ENCODE measurements around the gene CYP1A2. TPM values are rescaled to one million over a fixed set of nuclear protein-coding genes. Genes with fewer than 3 reads are reported as not detected.

CYP1A2 gene
- total RNA-seq, 1 donor from 2014 or later = not detected

DNA sequence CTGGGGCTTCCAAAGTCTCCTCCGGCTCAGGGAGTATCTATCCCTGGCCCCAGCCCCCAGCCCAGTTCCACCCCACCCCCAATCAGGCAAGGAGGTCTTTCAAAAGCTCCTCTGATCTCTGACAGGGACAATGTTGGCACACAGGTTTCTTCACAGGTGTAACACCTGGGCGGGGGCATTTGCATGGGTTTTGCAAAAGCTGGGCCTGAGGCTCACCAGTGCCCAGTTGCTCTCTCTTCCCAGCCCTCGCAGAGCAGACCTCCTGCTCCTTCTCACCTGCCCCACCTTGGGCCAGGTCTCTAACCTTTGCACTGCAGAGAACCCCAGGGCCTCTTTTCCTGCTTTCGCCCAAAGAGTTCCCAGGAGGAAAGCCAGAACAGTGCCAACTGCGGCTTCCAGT, 24.7 kb downstream of the CYP1A2 start:
- H3K9me3 Mint-ChIP-seq = no peaks in the 10 kb centered on the region
- H3K27ac Mint-ChIP-seq = peak overlapping the region; percentile 67
- intact Hi-C loops (cut with micrococcal nuclease) = no loop called here
- peaks cover 73% of the 10 kb centered on the region for H3K4me1 Mint-ChIP-seq (ENCODE audit: low read depth)
- peaks cover 7% of the 10 kb centered on the region for H3K27me3 Mint-ChIP-seq (ENCODE audit: insufficient read depth)
- peaks cover 5% of the 10 kb centered on the region for H3K36me3 Mint-ChIP-seq (ENCODE audit: low read depth)
- no peak for DNase-seq (ENCODE audit: low spot score)
- H3K4me3 Mint-ChIP-seq = no peak overlapping the region

DNA sequence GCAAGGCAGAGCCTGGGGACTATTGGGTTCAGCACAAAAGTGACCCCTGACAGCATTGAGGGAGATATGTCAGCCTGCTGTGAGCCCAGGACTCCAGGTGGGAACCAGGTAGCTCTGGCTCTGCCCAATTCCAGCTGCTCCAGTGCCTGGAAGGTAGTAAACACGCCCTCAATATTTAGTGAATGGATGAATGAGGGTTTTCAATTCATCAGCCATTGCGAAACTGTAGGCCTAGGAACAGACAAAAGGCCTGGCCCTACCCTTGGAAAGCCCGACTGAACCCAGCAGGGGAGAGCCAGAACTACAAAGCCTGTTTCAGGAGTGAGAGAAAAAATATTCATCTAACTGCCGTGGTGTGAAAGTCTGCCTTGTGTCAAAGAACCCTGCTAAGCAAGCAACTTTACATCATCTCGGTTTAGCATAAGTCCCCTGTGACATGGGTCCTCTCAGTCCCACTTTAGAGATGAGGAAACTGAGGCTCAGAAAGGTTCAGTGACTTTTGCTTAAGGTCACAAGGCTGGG, 25.1 kb downstream of the CYP1A2 start:
- Mint-ChIP-seq H3K9me3 (no peaks in the 10 kb centered on the region), H3K27me3 (ENCODE audit: insufficient read depth) (peaks cover 4% of the 10 kb centered on the region), H3K36me3 (ENCODE audit: low read depth) (peaks cover 5% of the 10 kb centered on the region), H3K4me1 (ENCODE audit: low read depth) (peaks cover 75% of the 10 kb centered on the region), H3K27ac (peak overlapping the region; percentile 67), H3K4me3 (no peak overlapping the region)
- intact Hi-C loops (cut with micrococcal nuclease) = no loop called here
- no peak for DNase-seq (ENCODE audit: low spot score)

DNA sequence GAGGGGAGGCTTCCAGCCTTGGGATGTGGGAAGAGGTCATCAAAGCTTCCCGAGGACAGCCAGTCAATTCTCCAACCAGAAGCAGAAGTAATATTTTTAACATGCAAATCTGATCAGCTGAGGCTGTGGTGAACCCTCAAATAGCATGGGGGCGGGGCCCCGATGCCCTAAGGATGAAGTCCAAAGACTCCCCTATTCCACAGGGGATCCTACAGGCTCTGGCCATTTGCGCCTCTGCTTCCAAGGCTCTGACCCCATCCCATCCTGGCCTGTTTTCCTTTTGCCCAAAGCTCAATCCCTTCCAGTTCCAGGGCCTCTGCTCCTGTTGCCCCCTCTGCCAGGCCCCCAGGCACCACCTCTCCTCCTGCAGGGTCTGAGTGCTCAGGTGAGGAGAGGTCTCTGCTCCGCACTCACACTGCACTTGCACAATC, 26.5 kb downstream of the CYP1A2 start:
- intact Hi-C loops (cut with micrococcal nuclease) = no loop called here

DNA sequence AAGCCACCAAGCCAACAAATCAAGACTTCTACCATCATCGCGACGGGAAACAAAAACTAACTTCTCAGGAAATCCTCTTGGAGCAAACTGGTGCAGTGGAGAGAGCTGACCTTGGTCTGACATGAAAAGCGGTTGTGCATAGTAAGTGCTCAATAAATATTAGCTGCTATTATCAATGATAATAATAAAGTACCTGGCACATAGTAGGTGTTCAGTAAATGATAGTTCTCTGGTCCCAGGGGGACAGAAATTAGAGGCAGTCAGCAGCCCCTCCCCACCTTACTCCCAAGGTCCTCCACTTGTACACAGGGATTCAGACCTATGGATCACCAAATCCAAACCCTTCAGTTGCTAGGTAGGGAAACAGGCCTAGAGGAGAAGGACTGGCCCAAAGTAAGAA, 27.2 kb downstream of the CYP1A2 start:
- Mint-ChIP-seq H3K27me3 (ENCODE audit: insufficient read depth) (peaks cover 3% of the 10 kb centered on the region), H3K27ac (peak overlapping the region; percentile 100), H3K4me3 (no peak overlapping the region), H3K4me1 (ENCODE audit: low read depth) (peaks cover 92% of the 10 kb centered on the region), H3K36me3 (ENCODE audit: low read depth) (peaks cover 5% of the 10 kb centered on the region), H3K9me3 (no peaks in the 10 kb centered on the region)
- no peak for DNase-seq (ENCODE audit: low spot score)
- intact Hi-C loops (cut with micrococcal nuclease) = loop anchor here (2.0 kb wide), 1 partner anchor 291 kb away; no protein-coding TSS in a partner anchor

More for the DNA sequence above, 26.5 kb downstream of the CYP1A2 start:
- peak overlapping the region; percentile 6 for H3K4me3 Mint-ChIP-seq
- no peaks in the 10 kb centered on the region for H3K9me3 Mint-ChIP-seq
- H3K27me3 Mint-ChIP-seq (ENCODE audit: insufficient read depth) = peaks cover 4% of the 10 kb centered on the region
- peak overlapping the region; percentile 100 for H3K27ac Mint-ChIP-seq
- DNase-seq (ENCODE audit: low spot score) = no peak
- peaks cover 5% of the 10 kb centered on the region for H3K36me3 Mint-ChIP-seq (ENCODE audit: low read depth)
- H3K4me1 Mint-ChIP-seq (ENCODE audit: low read depth) = peaks cover 86% of the 10 kb centered on the region

DNA sequence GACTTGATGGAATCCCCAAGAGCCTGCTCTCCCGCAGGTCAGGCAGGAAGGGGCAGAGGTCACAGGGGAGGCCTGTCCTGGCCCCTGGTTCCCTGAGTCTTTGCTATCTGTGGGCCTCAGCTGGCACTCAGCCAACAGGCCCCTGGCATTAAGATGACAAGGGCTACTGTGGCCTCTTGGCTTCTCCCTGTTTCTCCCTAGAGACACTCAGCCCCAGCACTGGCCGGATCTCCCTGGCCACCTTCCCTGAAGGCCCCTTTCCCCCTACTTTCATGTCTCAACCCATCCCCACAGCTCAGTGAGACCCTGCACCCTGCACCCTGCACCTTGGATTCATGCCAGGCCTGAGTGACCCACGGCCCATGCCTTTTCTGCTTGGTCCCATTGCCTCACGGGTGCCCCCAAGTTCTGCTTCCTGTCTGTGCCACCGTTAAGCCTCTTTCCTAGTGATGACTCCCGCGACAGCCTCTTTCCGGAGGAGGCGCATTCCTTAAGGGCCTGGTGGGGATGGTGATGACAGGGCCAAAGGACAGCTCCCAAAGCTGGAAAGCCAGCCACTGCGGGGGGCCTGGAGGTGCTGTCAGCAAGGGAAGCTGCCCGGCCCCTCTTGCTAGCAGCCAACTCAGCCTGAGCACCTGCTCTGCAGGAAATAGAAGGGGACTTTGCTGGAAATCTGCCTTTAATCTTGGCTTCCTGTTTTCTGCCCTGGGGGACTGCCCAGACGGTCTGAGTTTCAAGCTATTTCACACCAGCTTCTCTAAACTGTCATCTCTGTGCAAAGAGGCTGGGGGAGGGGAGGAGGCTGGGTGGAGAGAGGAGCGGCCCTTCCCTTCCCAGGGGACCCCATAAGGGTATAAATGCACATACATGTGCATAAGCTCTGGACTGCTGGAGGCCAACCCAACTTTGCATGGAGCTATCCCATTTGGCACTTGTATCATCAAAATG, 28.4 kb downstream of the CYP1A2 start:
- intact Hi-C loops (cut with micrococcal nuclease) = loop anchor here (1.0 to 2.0 kb wide), 2 partner anchors 10 to 290 kb away; no protein-coding TSS in a partner anchor
- H3K9me3 Mint-ChIP-seq = no peaks in the 10 kb centered on the region
- H3K4me1 Mint-ChIP-seq (ENCODE audit: low read depth) = peaks cover 88% of the 10 kb centered on the region

DNA sequence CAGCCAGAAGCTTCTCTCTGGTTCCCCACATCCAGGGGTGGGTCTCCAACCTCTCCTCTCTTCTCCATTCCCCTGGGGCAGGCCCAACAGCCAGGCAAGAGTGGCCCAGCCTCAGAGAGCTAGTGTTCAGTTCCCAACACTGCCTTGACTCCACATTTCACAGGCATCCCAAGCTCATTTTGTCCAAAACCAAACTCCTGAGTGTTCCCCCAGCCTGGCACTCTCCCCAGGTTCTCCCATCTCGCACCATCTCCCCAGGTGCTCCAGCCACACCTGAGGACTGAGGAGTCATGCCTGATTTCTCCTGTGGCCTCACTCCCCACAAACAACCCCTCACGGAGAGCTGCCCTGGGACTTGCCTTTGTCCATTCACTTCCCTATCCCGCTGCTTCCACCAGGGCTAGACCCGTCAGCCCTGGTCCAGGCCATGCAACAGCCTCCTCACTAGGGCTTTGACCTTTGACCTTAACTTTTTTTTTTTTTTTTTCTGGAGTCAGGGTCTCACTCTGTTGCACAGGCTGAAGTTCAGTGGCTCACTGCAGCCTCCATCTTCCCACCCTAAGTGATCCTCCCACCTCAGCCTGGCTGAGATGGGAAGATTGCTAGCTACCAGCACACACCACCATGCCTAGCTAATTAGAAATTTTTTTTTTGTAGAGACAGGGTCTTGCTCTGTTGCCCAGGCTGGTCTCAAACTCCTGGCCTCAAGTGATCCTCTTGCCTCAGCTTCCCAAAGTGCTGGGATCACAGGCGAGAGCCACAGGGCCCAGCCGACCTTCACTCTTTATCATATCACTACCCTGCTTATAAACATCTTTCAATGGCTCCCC, 29.3 kb downstream of the CYP1A2 start:
- Mint-ChIP-seq H3K4me3 (peak overlapping the region; percentile 96), H3K36me3 (ENCODE audit: low read depth) (peaks cover 6% of the 10 kb centered on the region), H3K27me3 (ENCODE audit: insufficient read depth) (no peaks in the 10 kb centered on the region), H3K9me3 (no peaks in the 10 kb centered on the region), H3K4me1 (ENCODE audit: low read depth) (peaks cover 81% of the 10 kb centered on the region), H3K27ac (peak overlapping the region; percentile 100)
- DNase-seq (ENCODE audit: low spot score) = no peak
- intact Hi-C loops (cut with micrococcal nuclease) = loop anchor here (1.0 to 2.0 kb wide), 2 partner anchors 9 to 289 kb away; no protein-coding TSS in a partner anchor

More for the DNA sequence above, 28.4 kb downstream of the CYP1A2 start:
- DNase-seq (ENCODE audit: low spot score) = peak; percentile 64
- Mint-ChIP-seq H3K27ac (peak overlapping the region; percentile 100), H3K27me3 (ENCODE audit: insufficient read depth) (no peaks in the 10 kb centered on the region), H3K4me3 (peak overlapping the region; percentile 96), H3K36me3 (ENCODE audit: low read depth) (peaks cover 5% of the 10 kb centered on the region)

GRCh38 chr15:74778599-74778970, 29.9 kb downstream of the CYP1A2 start:
- peaks cover 75% of the 10 kb centered on the region for H3K4me1 Mint-ChIP-seq (ENCODE audit: low read depth)
- no peaks in the 10 kb centered on the region for H3K27me3 Mint-ChIP-seq (ENCODE audit: insufficient read depth)
- intact Hi-C loops (cut with micrococcal nuclease) = no loop called here
- peak overlapping the region; percentile 96 for H3K4me3 Mint-ChIP-seq
- no peak for DNase-seq (ENCODE audit: low spot score)
- H3K36me3 Mint-ChIP-seq (ENCODE audit: low read depth) = peaks cover 12% of the 10 kb centered on the region
- H3K27ac Mint-ChIP-seq = peak overlapping the region; percentile 100
- no peaks in the 10 kb centered on the region for H3K9me3 Mint-ChIP-seq

DNA sequence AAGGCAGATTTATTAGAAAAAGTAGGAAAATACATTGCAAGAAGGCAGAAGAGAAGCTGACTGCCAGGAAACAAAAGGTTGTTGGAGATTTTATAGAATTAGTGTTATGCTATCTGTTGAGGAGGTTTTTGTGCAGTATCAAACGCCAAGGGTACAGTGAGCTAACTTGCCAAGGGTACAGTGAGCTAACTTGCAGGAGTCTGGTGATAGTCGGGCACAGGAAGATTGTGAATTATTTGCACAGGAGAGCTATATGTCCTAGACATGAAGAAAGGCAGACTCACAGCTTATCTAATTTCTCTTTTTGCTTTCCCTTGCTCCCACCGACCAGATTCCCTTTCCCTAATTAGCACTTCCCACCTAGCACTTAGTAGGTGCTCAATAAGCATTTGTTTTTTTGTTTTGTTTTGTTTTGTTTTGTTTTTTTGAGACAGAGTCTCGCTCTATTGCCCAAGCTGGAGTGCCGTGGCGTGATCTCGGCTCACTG, 30.6 kb downstream of the CYP1A2 start:
- intact Hi-C loops (cut with micrococcal nuclease) = no loop called here
- Mint-ChIP-seq H3K4me3 (peak overlapping the region; percentile 96), H3K36me3 (ENCODE audit: low read depth) (peaks cover 13% of the 10 kb centered on the region), H3K4me1 (ENCODE audit: low read depth) (peaks cover 69% of the 10 kb centered on the region), H3K9me3 (no peaks in the 10 kb centered on the region), H3K27ac (peak overlapping the region; percentile 100), H3K27me3 (ENCODE audit: insufficient read depth) (no peaks in the 10 kb centered on the region)
- DNase-seq (ENCODE audit: low spot score) = no peak

- Mint-ChIP-seq H3K27ac (peak overlapping the region; percentile 100), H3K9me3 (no peaks in the 10 kb centered on the region), H3K4me3 (peak overlapping the region; percentile 96), H3K27me3 (ENCODE audit: insufficient read depth) (no peaks in the 10 kb centered on the region), H3K36me3 (ENCODE audit: low read depth) (peaks cover 24% of the 10 kb centered on the region), H3K4me1 (ENCODE audit: low read depth) (peaks cover 67% of the 10 kb centered on the region)
- no peak for DNase-seq (ENCODE audit: low spot score)
- intact Hi-C loops (cut with micrococcal nuclease) = loop anchor here (1.0 to 10.0 kb wide), 9 partner anchors 8 to 844 kb away; partner anchors contain the start of genes CLK3, MPI, SCAMP2 and SNUPN
These were observed 32.1 kb downstream of the CYP1A2 start for GRCh38 chr15:74780523-74781430.

GRCh38 chr15:74781431-74782258, 33.0 kb downstream of the CYP1A2 start, which contains the start of gene CSK:
CSK (plus strand) TSS chr15:74782080; CDS start chr15:74798298, 16,218 bp downstream.
- H3K4me1 Mint-ChIP-seq (ENCODE audit: low read depth) = peaks cover 62% of the 10 kb centered on the region

More at GRCh38 chr15:74781431-74782258, 33.0 kb downstream of the CYP1A2 start, which contains the start of gene CSK:
- Mint-ChIP-seq H3K4me3 (peak within 1 kb of the TSS; percentile 96), H3K36me3 (ENCODE audit: low read depth) (peaks cover 29% of the 10 kb centered on the region), H3K27ac (peak within 1 kb of the TSS; percentile 100), H3K27me3 (ENCODE audit: insufficient read depth) (no peaks in the 10 kb centered on the region), H3K9me3 (no peaks in the 10 kb centered on the region)
- peak; percentile 78 for DNase-seq (ENCODE audit: low spot score)
- intact Hi-C loops (cut with micrococcal nuclease) = loop anchor here (1.0 to 10.0 kb wide), 7 partner anchors 19 to 843 kb away; partner anchors contain the start of genes CLK3, MPI, SCAMP2 and SNUPN

Measured in activated T-helper 1 cell treated with anti-CD3 and anti-CD28 coated beads, Interleukin-12 subunit alpha, Interleukin-12 subunit beta, Interleukin-2, Interleukin-4 antibody, amounts not matched to agents 30 ng/mL and 10 ng/mL and 1 ng/mL, durations not matched to agents 14 hours and 24 hours and 36 hours (primary cell).